Neural progenitor cell (in vitro differentiated cells): ENCODE results near the gene HLA-DMB. TPM values are rescaled to one million over a fixed set of nuclear protein-coding genes. Genes with fewer than 3 reads are reported as not detected.
A peak's percentile ranks its signal among the peaks of the same experiment; 100 is the strongest.

Experiments
- DNase-seq: peaks from one replicate; pipeline ENCODE4 v3.0.0-alpha.2; 2016; ENCODE audit warnings: low spot score
- H2AFZ ChIP-seq: fragments of 200-600 bp; sonication (generic); replicated peaks from 2 replicates; pipeline ENCODE4 v1.6.1; 2016; ENCODE audit warnings: antibody characterized with exemption
- H3F3A ChIP-seq: fragments of 200-600 bp; sonication (generic); 2 replicates; pipeline ENCODE4 v1.6.1; 2016; ENCODE audit warnings: antibody characterized with exemption, low read depth
- H3K27ac ChIP-seq: fragments of 200-600 bp; sonication (generic); 2 replicates; pipeline ENCODE4 v1.5.1; 2016; ENCODE audit warnings: mild to moderate bottlenecking
- H3K27me3 ChIP-seq: fragments of 200-600 bp; sonication (generic); 2 replicates; pipeline ENCODE4 v1.6.1; 2016; ENCODE audit warnings: mild to moderate bottlenecking, moderate library complexity
- H3K36me3 ChIP-seq: fragments of 200-600 bp; sonication (generic); 2 replicates; pipeline ENCODE4 v1.5.1; 2016
- H3K4me1 ChIP-seq: fragments of 200-600 bp; sonication (generic); 2 replicates; pipeline ENCODE4 v1.6.1; 2016; ENCODE audit warnings: mixed run types
- H3K4me2 ChIP-seq: fragments of 200-600 bp; sonication (generic); 2 replicates; pipeline ENCODE4 v1.6.1; 2016
- H3K4me3 ChIP-seq: fragments of 200-600 bp; sonication (generic); 2 replicates; pipeline ENCODE4 v1.5.1; 2016
- H3K79me2 ChIP-seq: fragments of 200-600 bp; sonication (generic); 2 replicates; pipeline ENCODE4 v1.6.1; 2016; ENCODE audit warnings: low read depth
- H3K9ac ChIP-seq: fragments of 200-600 bp; sonication (generic); 2 replicates; pipeline ENCODE4 v1.6.1; 2016
- H3K9me3 ChIP-seq: fragments of 200-600 bp; sonication (generic); 2 replicates; pipeline ENCODE4 v1.5.1; 2016; ENCODE audit warnings: low read depth
- H4K20me1 ChIP-seq: fragments of 200-600 bp; sonication (generic); 2 replicates; pipeline ENCODE4 v1.6.1; 2016; ENCODE audit warnings: low read depth
- H3K27ac Mint-ChIP-seq: 3 replicates; pipeline ENCODE4 v1.8.0; 2021; ENCODE audit warnings: mixed read lengths
- H3K27me3 Mint-ChIP-seq: 2 replicates; pipeline ENCODE4 v1.8.0; 2022; ENCODE audit warnings: low read depth, mild to moderate bottlenecking, inconsistent platforms, moderate library complexity, mixed read lengths; ENCODE audit not compliant: insufficient read depth
- H3K36me3 Mint-ChIP-seq: 3 replicates; pipeline ENCODE4 v1.8.0; 2021; ENCODE audit warnings: mixed read lengths
- H3K4me1 Mint-ChIP-seq: 3 replicates; pipeline ENCODE4 v1.8.0; 2021; ENCODE audit warnings: mixed read lengths
- H3K4me3 Mint-ChIP-seq: 3 replicates; pipeline ENCODE4 v1.8.0; 2021; ENCODE audit warnings: mild to moderate bottlenecking, moderate library complexity, mixed read lengths
- H3K9me3 Mint-ChIP-seq: 3 replicates; pipeline ENCODE4 v1.8.0; 2020; ENCODE audit warnings: mixed read lengths
- CTCF ChIP-seq: fragments of 200-600 bp; sonication (generic); IDR thresholded peaks from 2 replicates; pipeline ENCODE4 v1.5.1; 2017; ENCODE audit warnings: antibody characterized with exemption, mild to moderate bottlenecking
- EZH2 ChIP-seq: fragments of 200-600 bp; sonication (generic); IDR thresholded peaks from 2 replicates; pipeline ENCODE4 v1.6.1; 2017; ENCODE audit warnings: antibody characterized with exemption, mild to moderate bottlenecking, moderate library complexity
- EZH2phosphoT487 ChIP-seq: fragments of 200-600 bp; sonication (generic); IDR thresholded peaks from 2 replicates; pipeline ENCODE4 v1.6.1; 2017; ENCODE audit warnings: antibody characterized with exemption
- total RNA-seq: library from RNA; depleted of rRNA; stranded (reverse); fragments of >200 nt; gene quantifications from 2 replicates; pipeline ENCODE4 v1.2.3, GENCODE V29; 2015; ENCODE audit warnings: low replicate concordance

Gene HLA-DMB
- total RNA-seq, 1 donor from 2014 or later: 4.5 TPM

- Histone ChIP-seq H3K36me3 (no peaks in the 10 kb centered on the region), H3K4me2 (no peak overlapping the region), H3K4me1 (no peaks in the 10 kb centered on the region), H3K27me3 (peaks cover 26% of the 10 kb centered on the region), H2AFZ (no peak overlapping the region), H3K79me2 (no peaks in the 10 kb centered on the region), H4K20me1 (no peaks in the 10 kb centered on the region), H3F3A (no peaks in the 10 kb centered on the region), H3K27ac (no peak overlapping the region), H3K4me3 (no peak overlapping the region), H3K9me3 (no peaks in the 10 kb centered on the region), H3K9ac (no peak overlapping the region)
- Mint-ChIP-seq H3K4me1 (no peaks in the 10 kb centered on the region), H3K9me3 (no peaks in the 10 kb centered on the region), H3K27ac (no peak overlapping the region), H3K36me3 (no peaks in the 10 kb centered on the region), H3K27me3 (peaks cover 7% of the 10 kb centered on the region), H3K4me3 (no peak overlapping the region)
- no peak for TF ChIP-seq EZH2phosphoT487
- TF ChIP-seq CTCF: peak; percentile 90
- no peak for TF ChIP-seq EZH2
- DNase-seq: peak; percentile 80
Measured at GRCh38 chr6:32933661-32934085, 7.2 kb downstream of the HLA-DMB start.

DNA sequence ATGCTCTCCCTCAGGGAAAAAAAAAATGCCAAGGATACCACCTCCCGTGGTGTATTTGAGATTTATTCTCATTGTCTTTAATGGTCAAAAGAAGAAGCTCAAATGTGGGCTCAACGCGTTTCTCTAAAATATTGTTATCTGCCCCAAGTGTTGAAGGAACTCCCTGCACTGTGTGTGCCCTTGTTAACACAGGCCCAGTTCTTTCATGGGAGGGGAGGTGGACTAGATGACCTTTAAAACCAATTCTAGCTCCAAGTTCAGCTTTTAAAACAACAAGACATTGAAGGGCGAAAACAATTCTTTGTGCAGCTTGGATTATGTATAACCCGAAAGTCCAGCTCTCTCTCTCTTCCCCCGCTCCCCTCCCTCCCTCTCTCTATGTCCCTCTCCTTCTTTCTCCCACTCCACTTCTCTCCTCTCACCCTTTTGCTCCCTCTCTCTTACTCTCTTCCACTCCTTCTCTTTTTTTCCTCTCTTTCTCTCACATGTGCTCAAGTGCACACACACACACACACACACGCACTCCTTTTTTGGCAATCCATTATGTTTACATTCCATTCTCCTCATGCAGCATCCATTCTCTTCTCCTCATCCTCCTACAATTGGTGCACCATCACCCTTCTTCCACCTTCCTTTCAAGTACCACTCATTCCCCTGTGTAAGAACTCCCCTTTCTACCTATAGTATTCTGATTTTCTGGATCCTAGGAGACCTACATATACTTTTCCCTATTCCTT is 8.5 kb downstream of the HLA-DMB start:
- TF ChIP-seq EZH2phosphoT487: no peak
- no peak for TF ChIP-seq EZH2
- TF ChIP-seq CTCF: no peak
- no peaks in the 10 kb centered on the region for H3K36me3 Mint-ChIP-seq
- no peaks in the 10 kb centered on the region for H3K9me3 Mint-ChIP-seq
- no peak overlapping the region for H3K27ac Mint-ChIP-seq
- H3K79me2 ChIP-seq: no peaks in the 10 kb centered on the region
- no peaks in the 10 kb centered on the region for H4K20me1 ChIP-seq
- H3K27ac ChIP-seq: no peak overlapping the region
- H3K4me2 ChIP-seq: no peak overlapping the region
- H3K9ac ChIP-seq: no peak overlapping the region
- peaks cover 5% of the 10 kb centered on the region for H3K27me3 Mint-ChIP-seq
- no peak overlapping the region for H2AFZ ChIP-seq
- H3K9me3 ChIP-seq: no peaks in the 10 kb centered on the region
- no peak for DNase-seq
- peaks cover 26% of the 10 kb centered on the region for H3K27me3 ChIP-seq
- H3K4me1 ChIP-seq: no peaks in the 10 kb centered on the region
- no peaks in the 10 kb centered on the region for H3K36me3 ChIP-seq
- no peaks in the 10 kb centered on the region for H3K4me1 Mint-ChIP-seq
- no peak overlapping the region for H3K4me3 Mint-ChIP-seq
- H3K4me3 ChIP-seq: no peak overlapping the region
- no peaks in the 10 kb centered on the region for H3F3A ChIP-seq

- Mint-ChIP-seq H3K9me3 (no peaks in the 10 kb centered on the region), H3K27me3 (peaks cover 5% of the 10 kb centered on the region), H3K27ac (no peak overlapping the region), H3K36me3 (no peaks in the 10 kb centered on the region), H3K4me3 (no peak overlapping the region), H3K4me1 (no peaks in the 10 kb centered on the region)
- Histone ChIP-seq H3K4me3 (no peak overlapping the region), H3K4me1 (no peaks in the 10 kb centered on the region), H3K27me3 (peaks cover 26% of the 10 kb centered on the region), H4K20me1 (no peaks in the 10 kb centered on the region), H3K36me3 (no peaks in the 10 kb centered on the region), H3K9me3 (no peaks in the 10 kb centered on the region), H3F3A (no peaks in the 10 kb centered on the region), H3K9ac (no peak overlapping the region), H3K27ac (no peak overlapping the region), H2AFZ (no peak overlapping the region), H3K79me2 (no peaks in the 10 kb centered on the region), H3K4me2 (no peak overlapping the region)
- TF ChIP-seq EZH2phosphoT487 (no peak), EZH2 (no peak), CTCF (no peak)
- DNase-seq: no peak
Measured at GRCh38 chr6:32931211-32931610, 9.6 kb downstream of the HLA-DMB start.
